ENCODE results near the gene C1orf185. TPM values are rescaled to one million over a fixed set of nuclear protein-coding genes. Genes with fewer than 3 reads are reported as not detected.
"Not testable (repeated sequence)": the region's sequence is repeated elsewhere in the genome, so short reads cannot be mapped to it uniquely, and the experiment has no call there.

The C1orf185 gene
- total and polyA plus RNA-seq, 9 of the 15 experiments (the other 6 are each of a cell fraction or from before 2014, with no cell fraction given), result not detected

GRCh38 chr1:51120629-51121028, 18.6 kb downstream of the C1orf185 start:
- no peak overlapping the region for H2AFZ ChIP-seq (ENCODE audit: low read depth, low read length)
- no TSS peak for BruUV-seq (replicated peaks)
- in situ Hi-C loops (cut with MboI), result no loop called here

GRCh38 chr1:51127152-51127551, 25.1 kb downstream of the C1orf185 start:
- CTCF ChIA-PET (ENCODE audit: low intra/inter-chr PET ratio); H3K4me2 ChIP-seq (ENCODE audit: insufficient read depth, low read length); H3K9me3 ChIP-seq (replicated peaks; ENCODE audit: control insufficient read depth, insufficient read depth, low read depth, low read length); H3K79me2 ChIP-seq (ENCODE audit: control insufficient read depth, insufficient read depth, low read length); H3K9ac ChIP-seq (ENCODE audit: insufficient read depth in 1 of 2, low read depth in 2 of 2, low read length in 2 of 2); BruUV-seq (replicated peaks); H4K20me1 ChIP-seq (replicated peaks; ENCODE audit: control insufficient read depth, insufficient read depth, low read length); H3K4me1 ChIP-seq (replicated peaks in 1 of 2; ENCODE audit: control insufficient read depth in 2 of 2, insufficient read depth in 2 of 2, low read length in 2 of 2); FAIRE-seq; H3K4me3 ChIP-seq; in situ Hi-C loops (cut with MboI); H3K36me3 ChIP-seq (ENCODE audit: control insufficient read depth, insufficient read depth, low read length); DNase-seq (ENCODE audit: extremely low read depth in 1 of 4, low spot score in 3 of 4); ATAC-seq; POLR2A ChIA-PET; H3K9me1 ChIP-seq (ENCODE audit: control insufficient read depth, insufficient read depth, low read length); H3K27ac ChIP-seq (ENCODE audit: extremely low read depth, low read depth, low read length); H2AFZ ChIP-seq (ENCODE audit: low read depth, low read length); intact Hi-C loops (cut with micrococcal nuclease); TF ChIP-seq ATF3 (CRISPR knock-in tag; conservative IDR thresholded peaks at IDR 0.05); CEBPG (CRISPR knock-in tag; IDR thresholded peaks at IDR 0.05): not testable (repeated sequence)
- H3K27me3 ChIP-seq (ENCODE audit: control insufficient read depth in 2 of 2, insufficient read depth in 2 of 2, low read length in 2 of 2), result peaks cover 10 to 15% of the 10 kb centered on the region in 2 experiments
- WGBS (ENCODE audit: insufficient coverage, low coverage, missing lambda C conversion rate), result 8% methylated on average over 7 of the region's 7 CpGs
- TF ChIP-seq CEBPB (tag; IDR thresholded peaks at IDR 0.05) (peak; percentile 56; the same call in 1 of the 2 replicates), ATF3 (IDR thresholded peaks at IDR 0.05) (peak; percentile 78), CEBPG (tag; conservative IDR thresholded peaks at IDR 0.05 in 1 of 2, IDR thresholded peaks at IDR 0.05 in 1 of 2) (peak; percentile 38 to 53; a peak in 2 of 4 replicates)

More at GRCh38 chr1:51120629-51121028, 18.6 kb downstream of the C1orf185 start:
- no peak overlapping the region for H3K4me2 ChIP-seq (ENCODE audit: insufficient read depth, low read length)
- ChIA-PET POLR2A (interaction anchor here (1.0 kb wide), 2 partner anchors 8 to 11 kb away, joined by 3 read pairs; no protein-coding TSS in a partner anchor), CTCF (ENCODE audit: low intra/inter-chr PET ratio) (no interaction called here)
- peaks cover 4 to 12% of the 10 kb centered on the region in 2 experiments; a peak in 3 of 5 replicates for H3K27me3 ChIP-seq (ENCODE audit: control insufficient read depth in 2 of 2, insufficient read depth in 2 of 2, low read length in 2 of 2)
- no peaks in the 10 kb centered on the region for H3K36me3 ChIP-seq (ENCODE audit: control insufficient read depth, insufficient read depth, low read length)
- H3K4me3 ChIP-seq, result no peak overlapping the region
- H3K9me1 ChIP-seq (ENCODE audit: control insufficient read depth, insufficient read depth, low read length), result no peaks in the 10 kb centered on the region
- H3K9me3 ChIP-seq (replicated peaks; ENCODE audit: control insufficient read depth, insufficient read depth, low read depth, low read length), result no peaks in the 10 kb centered on the region
- no peaks in the 10 kb centered on the region for H3K79me2 ChIP-seq (ENCODE audit: control insufficient read depth, insufficient read depth, low read length)
- DNase-seq (ENCODE audit: extremely low read depth in 1 of 4, low spot score in 3 of 4) (no peak), FAIRE-seq (no peak), ATAC-seq (no peak)
- H3K4me1 ChIP-seq (replicated peaks in 1 of 2; ENCODE audit: control insufficient read depth in 2 of 2, insufficient read depth in 2 of 2, low read length in 2 of 2), result peaks cover 0 to 5% of the 10 kb centered on the region in 2 experiments; a peak in 2 of 5 replicates
- no peaks in the 10 kb centered on the region for H4K20me1 ChIP-seq (replicated peaks; ENCODE audit: control insufficient read depth, insufficient read depth, low read length)
- WGBS (ENCODE audit: insufficient coverage, low coverage, missing lambda C conversion rate), result 3% methylated on average over 2 of the region's 2 CpGs
- intact Hi-C loops (cut with micrococcal nuclease), result no loop called here
- no peak overlapping the region for H3K27ac ChIP-seq (ENCODE audit: extremely low read depth, low read depth, low read length)
- H3K9ac ChIP-seq (ENCODE audit: insufficient read depth in 1 of 2, low read depth in 2 of 2, low read length in 2 of 2), result no peak overlapping the region
- TF ChIP-seq ZNF449 (CRISPR knock-in tag; IDR thresholded peaks at IDR 0.05), result no peak
- 0 out of 2 replicates have a peak, but pooled peaks have one; percentile 40 for TF ChIP-seq ZNF316 (IDR thresholded peaks at IDR 0.05)
- TF ChIP-seq ZNF3 (CRISPR knock-in tag; IDR thresholded peaks at IDR 0.05), result peak; percentile 59; the same call in 1 of the 2 replicates

Measured in K562 (cell line).